HepG2 (cell line): ENCODE data around the gene ACBD3. TPM values are rescaled to one million over a fixed set of nuclear protein-coding genes. Genes with fewer than 3 reads are reported as not detected.

Source experiments
- ATAC-seq: fragments of 200-7000 bp; cut with Tn5 transposase; 3 replicates; pipeline ENCODE4 v1.9.1; 2020; ENCODE audit warnings: mild to moderate bottlenecking, moderate library complexity
- BruUV-seq: library from RNA; stranded (reverse); fragments of 400-500 nt; replicated peaks from 2 replicates; lab custom pipeline; 2021; lab: Mats Ljungman, UMichigan
- CTCF ChIA-PET: fragments of 300-600 bp; formaldehyde crosslinking; extraction: SDS; loops from one replicate; lab custom pipeline; 2021; ENCODE audit warnings: low total read pairs, inconsistent platforms, low intra/inter-chr PET ratio; lab: Yijun Ruan, JAX
- POLR2A ChIA-PET: fragments of 350-600 bp; sonication (Branson Sonifier 250); formaldehyde crosslinking; loops from one replicate; lab custom pipeline; 2020; ENCODE audit warnings: antibody characterized with exemption, inconsistent platforms; lab: Yijun Ruan, JAX
- DNase-seq: peaks from one replicate; pipeline ENCODE4 v3.0.0-alpha.2; 2015; ENCODE audit warnings: low spot score
- FAIRE-seq: peaks from 3 replicates; lab custom pipeline; 2011; peaks lifted over from hg19 to GRCh38; lab: Jason Lieb, UNC
- H2AFZ ChIP-seq: one replicate; pipeline ENCODE4 v1.6.1; 2011; ENCODE audit warnings: low read length, inconsistent platforms
- H3K27ac ChIP-seq: fragments of 300-600 bp; 3 replicates; pipeline ENCODE4 v1.8.0; 2011; ENCODE audit warnings: mixed run types, mild to moderate bottlenecking, mixed read lengths, low read length, inconsistent platforms; ENCODE audit not compliant: insufficient read depth; ENCODE audit errors: extremely low read length
- H3K27me3 ChIP-seq, 2 experiments: fragments of 200-600 bp in 1 of 2; 2 replicates in 1 of 2; 3 replicates in 1 of 2; pipeline versions ENCODE4 v1.6.0 to v1.8.0; 2011; ENCODE audit warnings: low read length in 2 of 2, mild to moderate bottlenecking in 2 of 2, moderate library complexity in 2 of 2, inconsistent platforms in 1 of 2; ENCODE audit not compliant: insufficient read depth in 2 of 2, control insufficient read depth in 1 of 2
- H3K36me3 ChIP-seq, 2 experiments: fragments of 200-600 bp in 1 of 2; replicated peaks in 1 of 2; 2 replicates in 1 of 2; 3 replicates in 1 of 2; pipeline versions ENCODE4 v1.5.1 to v1.8.0; 2011; ENCODE audit warnings: low read length in 2 of 2, inconsistent platforms in 1 of 2; ENCODE audit not compliant: insufficient read depth in 2 of 2, control insufficient read depth in 1 of 2
- H3K4me1 ChIP-seq: 2 replicates; pipeline ENCODE4 v1.5.1; 2012; ENCODE audit warnings: low read length, inconsistent platforms; ENCODE audit not compliant: insufficient read depth
- H3K4me2 ChIP-seq: 2 replicates; pipeline ENCODE4 v1.6.0; 2011; ENCODE audit warnings: low read depth, low read length, inconsistent platforms
- H3K4me3 ChIP-seq, 3 experiments: fragments of 200-600 bp in 1 of 3; sonication (generic), shearing (Covaris generic) in 1 of 3; replicated peaks in 1 of 3; 2 replicates each; pipeline ENCODE4 v1.5.1; 2011 to 2016; ENCODE audit warnings: low read length in 3 of 3, inconsistent platforms in 2 of 3, low read depth in 2 of 3, mild to moderate bottlenecking in 2 of 3, control low read depth in 1 of 3, mixed read lengths in 1 of 3; ENCODE audit not compliant: insufficient read depth in 1 of 3
- H3K79me2 ChIP-seq: one replicate; pipeline ENCODE4 v1.6.1; 2011; ENCODE audit warnings: low read length, inconsistent platforms; ENCODE audit not compliant: insufficient read depth
- H3K9ac ChIP-seq: 2 replicates; pipeline ENCODE4 v1.6.0; 2011; ENCODE audit warnings: mild to moderate bottlenecking, low read depth, low read length, inconsistent platforms; ENCODE audit not compliant: insufficient read depth
- H3K9me3 ChIP-seq: 2 replicates; pipeline ENCODE4 v1.5.1; 2012; ENCODE audit warnings: mild to moderate bottlenecking, low read length
- H4K20me1 ChIP-seq: 2 replicates; pipeline ENCODE4 v1.6.0; 2011; ENCODE audit warnings: inconsistent platforms, mild to moderate bottlenecking, low read length, moderate library complexity; ENCODE audit not compliant: insufficient read depth
- CREBL2 ChIP-seq: sonication (generic); formaldehyde crosslinking; IDR thresholded peaks from 2 replicates; pipeline ENCODE4 v1.8.1; 2023; ENCODE audit warnings: missing genetic modification reagents, mild to moderate bottlenecking, borderline replicate concordance
- IRF2 ChIP-seq: IDR thresholded peaks from 2 replicates; pipeline ENCODE4 v1.6.1; 2018; ENCODE audit warnings: missing genetic modification reagents, missing compliant biosample characterization
- KLF16 ChIP-seq, 2 experiments: sonication (generic) in 1 of 2; formaldehyde crosslinking in 1 of 2; IDR thresholded peaks; 2 replicates each; pipeline versions ENCODE4 v1.6.1 to v1.8.0; 2016 to 2023; ENCODE audit warnings: missing genetic modification reagents in 2 of 2, missing compliant biosample characterization in 1 of 2
- SMC3 ChIP-seq: IDR thresholded peaks from 2 replicates; pipeline ENCODE4 v1.6.1; 2011; ENCODE audit warnings: low read length, improper control_type of control experiment
- SOX5 ChIP-seq: IDR thresholded peaks from 2 replicates; pipeline ENCODE4 v1.6.1; 2016; ENCODE audit warnings: borderline replicate concordance
- SUZ12 ChIP-seq: fragments of 150-350 bp; IDR thresholded peaks from 2 replicates; pipeline ENCODE4 v1.6.1; 2014; ENCODE audit warnings: low read depth, low read length
- ZFP37 ChIP-seq: sonication (generic); formaldehyde crosslinking; IDR thresholded peaks from 2 replicates; pipeline ENCODE4 v1.4.0; 2020; ENCODE audit warnings: missing genetic modification reagents, borderline replicate concordance
- ZFX ChIP-seq: sonication (generic); formaldehyde crosslinking; IDR thresholded peaks from 2 replicates; pipeline ENCODE4 v1.4.0; 2020; ENCODE audit warnings: mild to moderate bottlenecking, low read depth, missing genetic modification reagents, moderate library complexity
- ZMYM2 ChIP-seq: sonication (generic); formaldehyde crosslinking; IDR thresholded peaks from 2 replicates; pipeline ENCODE4 v1.8.0; 2022; ENCODE audit warnings: mild to moderate bottlenecking, missing genetic modification reagents
- ZNF878 ChIP-seq: sonication (generic); formaldehyde crosslinking; IDR thresholded peaks from 2 replicates; pipeline ENCODE4 v1.8.1; 2023; ENCODE audit warnings: mild to moderate bottlenecking, missing genetic modification reagents, moderate library complexity
- ZNF891 ChIP-seq: sonication (generic); formaldehyde crosslinking; IDR thresholded peaks from 2 replicates; pipeline ENCODE4 v1.5.0; 2020; ENCODE audit warnings: mild to moderate bottlenecking, missing genetic modification reagents
- ZSCAN12 ChIP-seq: sonication (generic); formaldehyde crosslinking; IDR thresholded peaks from 2 replicates; pipeline ENCODE4 v1.9.0; 2021; ENCODE audit warnings: mild to moderate bottlenecking, missing genetic modification reagents
- WGBS: methylation state at CpG from one replicate; pipeline ENCODE4 v1.1.6; 2017; ENCODE audit warnings: low lambda C conversion rate; 5-methylcytosine and 5-hydroxymethylcytosine counted together
- in situ Hi-C: cut with HindIII; loops from 2 replicates; pipeline ENCODE4 v1.10.0; 2017; ENCODE audit warnings: low pct_unique_long_range_greater_than_20kb; ENCODE audit not compliant: extremely low pct_ligation_motif_present
- intact Hi-C: fragments of 100-400 bp; cut with micrococcal nuclease; formaldehyde crosslinking; loops from one replicate; pipeline ENCODE4 v1.10.0; 2022; ENCODE audit not compliant: unreplicated experiment
- polyA plus RNA-seq, 8 experiments: library from polyadenylated mRNA; depleted of rRNA in 3 of 8; stranded (reverse) in 7 of 8; unstranded in 1 of 8; fragments of >200 nt; fragmentation: Illumina TruSeq in 4 of 8; extraction: Trizol in 4 of 8; gene quantifications; 2 replicates each; pipeline versions ENCODE4 v1.2.1 to v1.2.3, GENCODE V29; 2011 to 2016; ENCODE audit warnings: low read depth in 4 of 8, missing spikeins in 1 of 8, mixed read lengths in 1 of 8; ENCODE audit not compliant: insufficient read depth in 1 of 8
- total RNA-seq, 5 experiments: library from RNA; depleted of rRNA; stranded (reverse); fragments of >200 nt; fragmentation: Illumina TruSeq; extraction: Trizol; gene quantifications; 2 replicates each; pipeline ENCODE4 v1.2.3, GENCODE V29; 2016; ENCODE audit warnings: low read depth in 1 of 5
- TF ChIP-seq, protein P1 (sequence below): sonication (generic); formaldehyde crosslinking; IDR thresholded peaks from 2 replicates; pipeline ENCODE4 v1.5.0; 2020; ENCODE audit warnings: mild to moderate bottlenecking, missing genetic modification reagents, borderline replicate concordance
- TF ChIP-seq, protein P2 (sequence below): sonication (generic); formaldehyde crosslinking; IDR thresholded peaks from 2 replicates; pipeline ENCODE4 v1.4.0; 2020; ENCODE audit warnings: missing genetic modification reagents, borderline replicate concordance

Gene ACBD3
- total and polyA plus RNA-seq, 2 of the 13 experiments (the other 11 are each of a cell fraction or from before 2014, with no cell fraction given) = 24.3 to 39.3 TPM

- H3K4me3 ChIP-seq = peak overlapping the region; percentile 63 to 77 (median 65)
- no peak overlapping the region for H2AFZ ChIP-seq
- no peaks in the 10 kb centered on the region; a peak in 1 of 5 replicates for H3K36me3 ChIP-seq
- peak; percentile 51 for ATAC-seq
- H3K9ac ChIP-seq = no peak overlapping the region
- H3K4me2 ChIP-seq = peak overlapping the region; percentile 98
- BruUV-seq = no TSS peak
- H3K4me1 ChIP-seq = peaks cover 34% of the 10 kb centered on the region
- peaks cover 2 to 19% of the 10 kb centered on the region in 2 experiments for H3K27me3 ChIP-seq
- in situ Hi-C loops (no loop called here), intact Hi-C loops (no loop called here)
- H3K79me2 ChIP-seq = no peaks in the 10 kb centered on the region
- no peak for FAIRE-seq
- H4K20me1 ChIP-seq = no peaks in the 10 kb centered on the region
- DNase-seq = no peak
- H3K27ac ChIP-seq = no peak overlapping the region
- no peaks in the 10 kb centered on the region for H3K9me3 ChIP-seq
- POLR2A ChIA-PET = interaction anchor here (0.6 to 5.9 kb wide), 7 partner anchors 11 to 88 kb away, joined by 3 to 22 read pairs (median 4); partner anchors contain the start of gene H3-3A
- CTCF ChIA-PET = interaction anchor here (1.0 to 1.6 kb wide), 3 partner anchors 11 to 16 kb away, joined by 3 to 5 read pairs (median 5); no protein-coding TSS in a partner anchor
- 22% methylated on average over 17 of the region's 23 CpGs for WGBS
- TF ChIP-seq ZMYM2 = no peak
- TF ChIP-seq, protein P1, sequence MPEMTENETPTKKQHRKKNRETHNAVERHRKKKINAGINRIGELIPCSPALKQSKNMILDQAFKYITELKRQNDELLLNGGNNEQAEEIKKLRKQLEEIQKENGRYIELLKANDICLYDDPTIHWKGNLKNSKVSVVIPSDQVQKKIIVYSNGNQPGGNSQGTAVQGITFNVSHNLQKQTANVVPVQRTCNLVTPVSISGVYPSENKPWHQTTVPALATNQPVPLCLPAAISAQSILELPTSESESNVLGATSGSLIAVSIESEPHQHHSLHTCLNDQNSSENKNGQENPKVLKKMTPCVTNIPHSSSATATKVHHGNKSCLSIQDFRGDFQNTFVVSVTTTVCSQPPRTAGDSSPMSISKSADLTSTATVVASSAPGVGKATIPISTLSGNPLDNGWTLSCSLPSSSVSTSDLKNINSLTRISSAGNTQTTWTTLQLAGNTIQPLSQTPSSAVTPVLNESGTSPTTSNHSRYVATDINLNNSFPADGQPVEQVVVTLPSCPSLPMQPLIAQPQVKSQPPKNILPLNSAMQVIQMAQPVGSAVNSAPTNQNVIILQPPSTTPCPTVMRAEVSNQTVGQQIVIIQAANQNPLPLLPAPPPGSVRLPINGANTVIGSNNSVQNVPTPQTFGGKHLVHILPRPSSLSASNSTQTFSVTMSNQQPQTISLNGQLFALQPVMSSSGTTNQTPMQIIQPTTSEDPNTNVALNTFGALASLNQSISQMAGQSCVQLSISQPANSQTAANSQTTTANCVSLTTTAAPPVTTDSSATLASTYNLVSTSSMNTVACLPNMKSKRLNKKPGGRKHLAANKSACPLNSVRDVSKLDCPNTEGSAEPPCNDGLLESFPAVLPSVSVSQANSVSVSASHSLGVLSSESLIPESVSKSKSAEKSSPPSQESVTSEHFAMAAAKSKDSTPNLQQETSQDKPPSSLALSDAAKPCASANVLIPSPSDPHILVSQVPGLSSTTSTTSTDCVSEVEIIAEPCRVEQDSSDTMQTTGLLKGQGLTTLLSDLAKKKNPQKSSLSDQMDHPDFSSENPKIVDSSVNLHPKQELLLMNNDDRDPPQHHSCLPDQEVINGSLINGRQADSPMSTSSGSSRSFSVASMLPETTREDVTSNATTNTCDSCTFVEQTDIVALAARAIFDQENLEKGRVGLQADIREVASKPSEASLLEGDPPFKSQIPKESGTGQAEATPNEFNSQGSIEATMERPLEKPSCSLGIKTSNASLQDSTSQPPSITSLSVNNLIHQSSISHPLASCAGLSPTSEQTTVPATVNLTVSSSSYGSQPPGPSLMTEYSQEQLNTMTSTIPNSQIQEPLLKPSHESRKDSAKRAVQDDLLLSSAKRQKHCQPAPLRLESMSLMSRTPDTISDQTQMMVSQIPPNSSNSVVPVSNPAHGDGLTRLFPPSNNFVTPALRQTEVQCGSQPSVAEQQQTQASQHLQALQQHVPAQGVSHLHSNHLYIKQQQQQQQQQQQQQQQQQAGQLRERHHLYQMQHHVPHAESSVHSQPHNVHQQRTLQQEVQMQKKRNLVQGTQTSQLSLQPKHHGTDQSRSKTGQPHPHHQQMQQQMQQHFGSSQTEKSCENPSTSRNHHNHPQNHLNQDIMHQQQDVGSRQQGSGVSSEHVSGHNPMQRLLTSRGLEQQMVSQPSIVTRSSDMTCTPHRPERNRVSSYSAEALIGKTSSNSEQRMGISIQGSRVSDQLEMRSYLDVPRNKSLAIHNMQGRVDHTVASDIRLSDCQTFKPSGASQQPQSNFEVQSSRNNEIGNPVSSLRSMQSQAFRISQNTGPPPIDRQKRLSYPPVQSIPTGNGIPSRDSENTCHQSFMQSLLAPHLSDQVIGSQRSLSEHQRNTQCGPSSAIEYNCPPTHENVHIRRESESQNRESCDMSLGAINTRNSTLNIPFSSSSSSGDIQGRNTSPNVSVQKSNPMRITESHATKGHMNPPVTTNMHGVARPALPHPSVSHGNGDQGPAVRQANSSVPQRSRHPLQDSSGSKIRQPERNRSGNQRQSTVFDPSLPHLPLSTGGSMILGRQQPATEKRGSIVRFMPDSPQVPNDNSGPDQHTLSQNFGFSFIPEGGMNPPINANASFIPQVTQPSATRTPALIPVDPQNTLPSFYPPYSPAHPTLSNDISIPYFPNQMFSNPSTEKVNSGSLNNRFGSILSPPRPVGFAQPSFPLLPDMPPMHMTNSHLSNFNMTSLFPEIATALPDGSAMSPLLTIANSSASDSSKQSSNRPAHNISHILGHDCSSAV (CRISPR knock-in tag) = no peak
- TF ChIP-seq SMC3 = no peak
- no peak for TF ChIP-seq ZFP37 (CRISPR knock-in tag)
- TF ChIP-seq KLF16 (CRISPR knock-in tag; IDR thresholded peaks at IDR 0.05) = no peak
- no peak for TF ChIP-seq ZNF891
- peak; percentile 61 for TF ChIP-seq ZFX (CRISPR knock-in tag)
- TF ChIP-seq ZSCAN12 (CRISPR knock-in tag) = no peak
- TF ChIP-seq CREBL2 (CRISPR knock-in tag) = no peak
- TF ChIP-seq SUZ12 = no peak
- TF ChIP-seq IRF2 (CRISPR knock-in tag) = no peak
- no peak for TF ChIP-seq ZNF878 (CRISPR knock-in tag)
- TF ChIP-seq, protein P2, sequence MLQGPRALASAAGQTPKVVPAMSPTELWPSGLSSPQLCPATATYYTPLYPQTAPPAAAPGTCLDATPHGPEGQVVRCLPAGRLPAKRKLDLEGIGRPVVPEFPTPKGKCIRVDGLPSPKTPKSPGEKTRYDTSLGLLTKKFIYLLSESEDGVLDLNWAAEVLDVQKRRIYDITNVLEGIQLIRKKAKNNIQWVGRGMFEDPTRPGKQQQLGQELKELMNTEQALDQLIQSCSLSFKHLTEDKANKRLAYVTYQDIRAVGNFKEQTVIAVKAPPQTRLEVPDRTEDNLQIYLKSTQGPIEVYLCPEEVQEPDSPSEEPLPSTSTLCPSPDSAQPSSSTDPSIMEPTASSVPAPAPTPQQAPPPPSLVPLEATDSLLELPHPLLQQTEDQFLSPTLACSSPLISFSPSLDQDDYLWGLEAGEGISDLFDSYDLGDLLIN (CRISPR knock-in tag) = no peak
- no peak for TF ChIP-seq SOX5 (CRISPR knock-in tag)
These were observed 77.4 kb downstream of the ACBD3 start for GRCh38 chr1:226108935-226109828.
